Endothelial cell of umbilical vein (primary cell): ENCODE data around the gene RASAL2.

ENCODE experiments used
- CTCF ChIP-seq, 2 donors: IDR thresholded peaks; 1 replicate in 1 of 2; 2 replicates in 1 of 2; pipeline ENCODE4 v1.5.1; 2011; ENCODE audit warnings: low read length in 2 of 2, mild to moderate bottlenecking in 2 of 2, moderate library complexity in 2 of 2, control low read depth in 1 of 2, inconsistent platforms in 1 of 2, low read depth in 1 of 2; ENCODE audit not compliant: insufficient read depth in 1 of 2; ENCODE audit errors: extremely low read depth in 1 of 2
- EZH2 ChIP-seq: IDR thresholded peaks from 2 replicates; pipeline ENCODE4 v1.6.1; 2012; ENCODE audit warnings: borderline replicate concordance, low read depth, mild to moderate bottlenecking, moderate library complexity, low read length, inconsistent platforms; ENCODE audit not compliant: severe bottlenecking
- JUN ChIP-seq: IDR thresholded peaks from 2 replicates; pipeline ENCODE4 v1.6.1; 2011; ENCODE audit warnings: borderline replicate concordance, low read depth; ENCODE audit not compliant: insufficient read length, insufficient read depth
- MYC ChIP-seq: IDR thresholded peaks from one replicate; pipeline ENCODE4 v1.6.1; 2011; ENCODE audit warnings: mild to moderate bottlenecking, low read depth, low read length
- POLR2A ChIP-seq: IDR thresholded peaks from 2 replicates; pipeline ENCODE4 v1.6.1; 2012; ENCODE audit warnings: low read depth, mild to moderate bottlenecking, control low read depth, low read length

- TF ChIP-seq POLR2A (no peak), CTCF (IDR thresholded peaks at IDR 0.05; ENCODE audit: extremely low read depth in 1 of 2, insufficient read depth in 1 of 2, low read depth in 1 of 2, low read length in 2 of 2) (no peak), EZH2 (no peak), MYC (no peak), JUN (no peak)
Measured at GRCh38 chr1:178361847-178362246, 267.9 kb downstream of the RASAL2 start.
